AG04450 (cell line): Measurements from ENCODE around the gene ACAN. TPM values are rescaled to one million over a fixed set of nuclear protein-coding genes. Genes with fewer than 3 reads are reported as not detected.
A peak's percentile ranks its signal among the peaks of the same experiment; 100 is the strongest.

Source experiments
- CTCF ChIA-PET: fragments of 300-600, 350-600 bp; formaldehyde crosslinking; extraction: SDS; loops from one replicate; lab custom pipeline; 2022; ENCODE audit warnings: antibody characterized with exemption, inconsistent platforms; lab: Charles Lee
- POLR2A ChIA-PET: fragments of 350-600 bp; formaldehyde crosslinking; extraction: SDS; loops from one replicate; lab custom pipeline; 2021; ENCODE audit warnings: antibody characterized with exemption, inconsistent platforms; lab: Yijun Ruan, JAX
- DNase-seq: peaks from one replicate; pipeline ENCODE4 v3.0.0-alpha.2; 2011; ENCODE audit warnings: low read depth, low spot score
- H3K27ac ChIP-seq: one replicate; pipeline ENCODE4 v1.5.1; 2012; ENCODE audit warnings: low read depth, low read length, control low read depth
- H3K27me3 ChIP-seq: one replicate; pipeline ENCODE4 v1.6.0; 2012; ENCODE audit warnings: low read length; ENCODE audit not compliant: control insufficient read depth, insufficient read depth
- H3K4me3 ChIP-seq: 2 replicates; pipeline ENCODE4 v1.5.1; 2011; ENCODE audit warnings: mild to moderate bottlenecking, low read depth, low read length, control low read depth
- H3K9me3 ChIP-seq: 2 replicates; pipeline ENCODE4 v1.5.1; 2012; ENCODE audit warnings: low read length; ENCODE audit not compliant: control insufficient read depth, insufficient read depth
- polyA plus RNA-seq: library from polyadenylated mRNA; depleted of rRNA; stranded (reverse); fragments of >200 nt; gene quantifications from 2 replicates; pipeline ENCODE4 v1.2.3, GENCODE V29; 2011
- TF ChIP-seq, protein P1 (sequence below): IDR thresholded peaks from 2 replicates; pipeline ENCODE4 v1.5.1; 2011; ENCODE audit warnings: low read depth, low read length, control low read depth, inconsistent platforms

The ACAN gene
- polyA plus RNA-seq, 1 experiment: 0.20 TPM

DNA sequence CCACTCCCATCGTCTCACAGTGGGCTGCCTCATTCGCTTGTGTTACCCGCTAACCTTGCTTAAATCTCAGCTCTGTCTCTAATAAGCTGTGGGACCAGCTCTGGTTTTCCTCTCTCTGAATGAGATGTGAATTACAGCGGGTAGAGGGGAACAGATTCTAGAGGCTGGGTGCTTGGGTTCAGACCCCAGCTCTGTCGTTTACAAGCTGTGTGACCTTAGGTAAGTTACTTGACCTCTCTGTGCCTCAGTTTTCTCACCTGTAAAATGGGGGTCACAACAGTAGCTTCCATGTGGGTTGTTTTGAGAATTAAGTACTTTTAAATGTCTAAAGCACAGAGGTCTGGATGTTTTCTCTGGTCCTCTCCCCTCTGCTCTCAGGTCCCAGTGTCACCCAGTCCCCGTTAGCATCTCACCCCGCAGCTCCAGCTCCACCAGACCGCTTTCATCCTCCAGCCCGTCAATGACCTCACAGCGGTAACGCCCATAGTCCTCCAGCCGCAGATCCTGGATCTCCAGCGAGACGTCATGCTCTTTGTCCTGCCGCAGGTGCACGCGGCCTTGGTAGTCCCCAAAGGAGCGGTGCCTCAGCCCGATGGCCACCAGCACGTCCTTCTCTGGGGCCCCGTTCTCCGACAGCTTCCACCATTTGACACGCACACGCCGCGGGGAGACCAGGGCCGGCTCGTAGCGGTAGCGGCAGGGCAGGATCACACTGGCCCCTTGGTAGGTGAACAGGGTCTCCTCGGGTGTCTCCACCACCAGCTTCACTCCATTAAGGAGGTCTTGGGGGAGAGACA, 77.9 kb downstream of the ACAN start:
- TF ChIP-seq, protein P1, sequence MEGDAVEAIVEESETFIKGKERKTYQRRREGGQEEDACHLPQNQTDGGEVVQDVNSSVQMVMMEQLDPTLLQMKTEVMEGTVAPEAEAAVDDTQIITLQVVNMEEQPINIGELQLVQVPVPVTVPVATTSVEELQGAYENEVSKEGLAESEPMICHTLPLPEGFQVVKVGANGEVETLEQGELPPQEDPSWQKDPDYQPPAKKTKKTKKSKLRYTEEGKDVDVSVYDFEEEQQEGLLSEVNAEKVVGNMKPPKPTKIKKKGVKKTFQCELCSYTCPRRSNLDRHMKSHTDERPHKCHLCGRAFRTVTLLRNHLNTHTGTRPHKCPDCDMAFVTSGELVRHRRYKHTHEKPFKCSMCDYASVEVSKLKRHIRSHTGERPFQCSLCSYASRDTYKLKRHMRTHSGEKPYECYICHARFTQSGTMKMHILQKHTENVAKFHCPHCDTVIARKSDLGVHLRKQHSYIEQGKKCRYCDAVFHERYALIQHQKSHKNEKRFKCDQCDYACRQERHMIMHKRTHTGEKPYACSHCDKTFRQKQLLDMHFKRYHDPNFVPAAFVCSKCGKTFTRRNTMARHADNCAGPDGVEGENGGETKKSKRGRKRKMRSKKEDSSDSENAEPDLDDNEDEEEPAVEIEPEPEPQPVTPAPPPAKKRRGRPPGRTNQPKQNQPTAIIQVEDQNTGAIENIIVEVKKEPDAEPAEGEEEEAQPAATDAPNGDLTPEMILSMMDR: no peak
- POLR2A ChIA-PET: no interaction called here
- CTCF ChIA-PET: interaction anchor here (0.6 to 1.4 kb wide), 5 partner anchors 16 to 249 kb away, joined by 3 to 8 read pairs (median 6); no protein-coding TSS in a partner anchor
- no peaks in the 10 kb centered on the region for H3K27me3 ChIP-seq
- H3K9me3 ChIP-seq: no peaks in the 10 kb centered on the region
- no peak overlapping the region for H3K4me3 ChIP-seq
- no peak for DNase-seq
- no peak overlapping the region for H3K27ac ChIP-seq

DNA sequence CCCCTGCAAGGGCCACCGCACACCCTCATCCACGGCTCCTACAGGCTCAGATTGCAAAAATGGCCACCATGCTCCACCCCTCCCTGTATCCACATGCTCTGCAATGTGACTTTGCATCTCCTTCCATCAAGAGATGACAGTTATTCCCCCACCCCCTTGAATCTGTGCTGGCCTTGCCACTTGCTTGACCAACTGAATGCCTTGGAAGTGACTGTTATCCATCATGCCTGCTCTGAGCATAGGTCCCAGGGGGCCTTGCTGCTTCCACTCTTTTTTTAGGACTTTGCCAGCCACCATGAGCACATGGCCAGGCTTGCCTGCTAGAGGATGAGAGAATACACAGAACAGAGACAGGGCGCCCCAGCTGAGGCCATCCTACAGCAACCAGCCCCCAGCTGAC, 78.5 kb downstream of the ACAN start:
- H3K9me3 ChIP-seq: no peaks in the 10 kb centered on the region
- TF ChIP-seq, protein P1: no peak
- H3K27me3 ChIP-seq: no peaks in the 10 kb centered on the region
- H3K27ac ChIP-seq: no peak overlapping the region
- ChIA-PET POLR2A (no interaction called here), CTCF (interaction anchor here (0.6 kb wide), 1 partner anchor 9 kb away, joined by 3 read pairs; no protein-coding TSS in a partner anchor)
- no peak overlapping the region for H3K4me3 ChIP-seq
- no peak for DNase-seq

DNA sequence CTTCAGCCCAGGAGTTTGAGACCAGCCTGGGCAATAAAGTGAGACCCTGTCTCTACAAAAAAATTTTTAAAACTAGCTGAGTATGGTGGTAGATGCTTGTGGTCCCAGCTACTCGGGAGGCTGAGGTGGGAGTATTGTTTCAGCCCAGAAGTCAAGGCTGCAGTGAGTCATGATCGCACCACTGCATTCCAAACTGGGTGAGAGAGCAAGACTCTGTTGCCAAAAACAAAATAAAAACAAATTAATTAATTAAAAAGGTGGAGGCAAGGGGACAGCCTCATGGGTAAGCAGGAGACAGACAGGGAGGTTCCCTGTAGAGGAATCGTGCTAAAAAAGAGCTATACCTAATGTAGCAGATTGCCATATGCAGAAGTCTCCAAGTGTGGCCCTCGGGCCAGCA, 79.5 kb downstream of the ACAN start:
- H3K27ac ChIP-seq: peak overlapping the region; percentile 31
- ChIA-PET CTCF (interaction anchor here (0.8 kb wide), 1 partner anchor 22 kb away, joined by 3 read pairs; no protein-coding TSS in a partner anchor), POLR2A (no interaction called here)
- no peaks in the 10 kb centered on the region for H3K27me3 ChIP-seq
- TF ChIP-seq, protein P1: no peak
- H3K9me3 ChIP-seq: no peaks in the 10 kb centered on the region
- H3K4me3 ChIP-seq: no peak overlapping the region
- DNase-seq: no peak

DNA sequence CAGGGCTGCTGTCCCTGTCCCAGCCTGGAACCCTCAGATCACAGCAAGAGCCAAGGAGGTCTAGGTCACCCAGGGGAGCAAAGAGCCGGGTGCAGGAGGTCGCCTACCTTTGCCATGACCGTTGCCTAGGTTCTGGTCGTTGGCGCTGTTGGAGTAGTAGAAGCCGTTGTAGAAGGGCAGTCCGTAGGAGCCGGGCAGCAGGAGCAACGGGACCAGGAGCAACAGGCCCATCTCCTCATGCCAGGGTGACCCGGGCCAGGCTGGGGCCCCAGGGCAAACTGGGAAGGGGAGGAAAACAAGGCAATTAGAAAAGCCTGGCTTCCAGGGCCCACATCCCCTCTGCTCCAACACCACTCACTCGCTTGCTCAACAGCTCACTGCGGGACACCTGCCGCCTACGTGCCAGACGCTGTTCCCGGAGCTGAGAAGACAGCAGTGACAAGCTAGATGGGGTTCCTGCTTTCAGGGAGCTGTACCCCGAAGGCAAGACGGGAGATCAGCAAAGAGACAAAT, 83.9 kb downstream of the ACAN start:
- CTCF ChIA-PET: interaction anchor here (1.7 kb wide), 1 partner anchor 18 kb away, joined by 4 read pairs; no protein-coding TSS in a partner anchor
- H3K27me3 ChIP-seq: no peaks in the 10 kb centered on the region
- POLR2A ChIA-PET: no interaction called here
- no peaks in the 10 kb centered on the region for H3K9me3 ChIP-seq
- no peak for DNase-seq
- TF ChIP-seq, protein P1: no peak
- no peak overlapping the region for H3K4me3 ChIP-seq
- no peak overlapping the region for H3K27ac ChIP-seq

DNA sequence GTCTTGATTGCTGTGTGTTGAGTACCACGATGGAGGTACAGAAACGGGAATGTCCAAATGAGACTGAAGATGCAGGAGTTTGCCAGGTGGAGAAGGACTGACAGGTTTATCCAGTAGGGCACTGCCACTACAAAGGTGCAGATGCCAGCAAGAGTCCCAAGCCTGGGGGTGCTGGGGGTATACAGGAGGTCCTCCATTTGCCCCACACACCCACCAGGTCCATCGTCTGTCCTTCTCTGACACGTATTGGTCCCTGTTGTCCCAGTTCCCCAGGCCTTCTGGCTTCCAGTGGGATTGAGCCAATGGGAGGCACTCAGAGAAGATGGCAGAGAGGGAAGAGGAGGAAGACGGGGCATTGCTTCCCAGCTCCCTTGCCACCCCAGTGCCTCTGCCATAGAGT, 85.5 kb downstream of the ACAN start:
- H3K27me3 ChIP-seq: no peaks in the 10 kb centered on the region
- no peak for DNase-seq
- no peaks in the 10 kb centered on the region for H3K9me3 ChIP-seq
- H3K27ac ChIP-seq: no peak overlapping the region
- POLR2A ChIA-PET: no interaction called here
- no peak overlapping the region for H3K4me3 ChIP-seq
- TF ChIP-seq, protein P1: no peak
- CTCF ChIA-PET: no interaction called here
